ENCODE data around the gene GPBP1L1.
A peak's percentile ranks its signal among the peaks of the same experiment; 100 is the strongest.
"Not testable (repeated sequence)": the region's sequence is repeated elsewhere in the genome, so short reads cannot be mapped to it uniquely, and the experiment has no call there.

The GPBP1L1 gene

GRCh38 chr1:45686288-45687013 is at the start of gene GPBP1L1:
Gene GPBP1L1 (minus strand): TSS chr1:45686533. CDS start chr1:45659087, 27,446 bp downstream.
- DNase-seq = peak; percentile 99

- DNase-seq = no peak
Observed at GRCh38 chr1:45730780-45731319, 44.5 kb upstream of the GPBP1L1 start.

GRCh38 chr1:45730075-45730779 is 43.9 kb upstream of the GPBP1L1 start:
- no peak for DNase-seq

GRCh38 chr1:45726007-45726406 is 39.7 kb upstream of the GPBP1L1 start:
- DNase-seq = not testable (repeated sequence)

- no peak for DNase-seq
Observed at GRCh38 chr1:45723248-45723930, 37.1 kb upstream of the GPBP1L1 start.

- no peak for DNase-seq
Observed at GRCh38 chr1:45722809-45723208, 36.5 kb upstream of the GPBP1L1 start.

- no peak for DNase-seq
Observed at GRCh38 chr1:45721207-45721606, 34.9 kb upstream of the GPBP1L1 start.

- DNase-seq = no peak
Observed at GRCh38 chr1:45718289-45718688, 32.0 kb upstream of the GPBP1L1 start.

GRCh38 chr1:45717386-45717785 is 31.1 kb upstream of the GPBP1L1 start:
- not testable (repeated sequence) for DNase-seq

GRCh38 chr1:45716700-45717099 is 30.4 kb upstream of the GPBP1L1 start:
- no peak for DNase-seq

GRCh38 chr1:45713711-45714110 is 27.4 kb upstream of the GPBP1L1 start:
- no peak for DNase-seq

- no peak for DNase-seq
Observed at GRCh38 chr1:45704637-45705036, 18.3 kb upstream of the GPBP1L1 start.

- no peak for DNase-seq
Observed at GRCh38 chr1:45694823-45695222, 8.5 kb upstream of the GPBP1L1 start.

- DNase-seq = not testable (repeated sequence)
Observed at GRCh38 chr1:45693811-45694210, 7.5 kb upstream of the GPBP1L1 start.

- DNase-seq = peak; percentile 85
Observed at GRCh38 chr1:45687754-45688740, 1.7 kb upstream of the GPBP1L1 start, which contains the start of gene TMEM69. Gene TMEM69 (plus strand): TSS chr1:45688181. CDS start chr1:45691069, 2,888 bp downstream.

GRCh38 chr1:45687014-45687753 is 851 bp upstream of the GPBP1L1 start:
- peak; percentile 95 for DNase-seq

- DNase-seq = peak; percentile 71
Observed at GRCh38 chr1:45686015-45686287, 382 bp downstream of the GPBP1L1 start.

GRCh38 chr1:45685308-45686014 is 872 bp downstream of the GPBP1L1 start:
- no peak for DNase-seq

- DNase-seq = no peak
Observed at GRCh38 chr1:45684402-45684801, 1.9 kb downstream of the GPBP1L1 start.

- no peak for DNase-seq
Observed at GRCh38 chr1:45682942-45683341, 3.4 kb downstream of the GPBP1L1 start.

- no peak for DNase-seq
Observed at GRCh38 chr1:45679123-45679522, 7.2 kb downstream of the GPBP1L1 start.
